C1 segment of cervical spinal cord (tissue), 14 donors: ENCODE measurements around the gene ATP6V1A.
A peak's percentile ranks its signal among the peaks of the same experiment; 100 is the strongest.

Experiments
- DNase-seq, 14 donors: peaks; one replicate each; lab custom pipeline; 2025; lab: John Stamatoyannopoulos, UW

The ATP6V1A gene

GRCh38 chr3:113745756-113746547, 883 bp upstream of the ATP6V1A start, which contains the start of gene NAA50:
Gene NAA50, minus strand, starts transcription at chr3:113746249. Its CDS starts 300 bp downstream, at chr3:113745949.
- peak; percentile 67 to 96 (median 91) for DNase-seq

GRCh38 chr3:113747283-113748046, 630 bp downstream of the ATP6V1A start:
- DNase-seq, result peak in 4 of 14 donors; percentile 32 to 53 (median 43)

- no peak for DNase-seq
Observed at GRCh38 chr3:113751141-113751540, 4.3 kb downstream of the ATP6V1A start.

GRCh38 chr3:113753376-113753985, 6.6 kb downstream of the ATP6V1A start:
- no peak for DNase-seq

- DNase-seq, result no peak
Observed at GRCh38 chr3:113754494-113755159, 7.8 kb downstream of the ATP6V1A start.

- no peak for DNase-seq
Observed at GRCh38 chr3:113758389-113759024, 11.7 kb downstream of the ATP6V1A start.

- DNase-seq, result no peak
Observed at GRCh38 chr3:113764698-113765097, 17.9 kb downstream of the ATP6V1A start.

GRCh38 chr3:113769551-113769950, 22.7 kb downstream of the ATP6V1A start:
- DNase-seq, result no peak

GRCh38 chr3:113771993-113772392, 25.2 kb downstream of the ATP6V1A start:
- no peak for DNase-seq

GRCh38 chr3:113773381-113773780, 26.5 kb downstream of the ATP6V1A start:
- DNase-seq, result no peak

GRCh38 chr3:113775516-113775915, 28.7 kb downstream of the ATP6V1A start:
- no peak for DNase-seq

- DNase-seq, result no peak
Observed at GRCh38 chr3:113776564-113776963, 29.7 kb downstream of the ATP6V1A start.

- no peak for DNase-seq
Observed at GRCh38 chr3:113783463-113783862, 36.6 kb downstream of the ATP6V1A start.

- DNase-seq, result no peak
Observed at GRCh38 chr3:113783980-113784379, 37.1 kb downstream of the ATP6V1A start.

GRCh38 chr3:113791381-113791780, 44.5 kb downstream of the ATP6V1A start:
- no peak for DNase-seq

GRCh38 chr3:113794526-113794925, 47.7 kb downstream of the ATP6V1A start:
- DNase-seq, result no peak

GRCh38 chr3:113795693-113796092, 48.9 kb downstream of the ATP6V1A start:
- no peak for DNase-seq

GRCh38 chr3:113802795-113803455, 56.1 kb downstream of the ATP6V1A start:
- DNase-seq, result no peak

- no peak for DNase-seq
Observed at GRCh38 chr3:113804661-113805060, 57.8 kb downstream of the ATP6V1A start.

GRCh38 chr3:113805249-113805648, 58.4 kb downstream of the ATP6V1A start:
- no peak for DNase-seq

- no peak for DNase-seq
Observed at GRCh38 chr3:113812854-113813253, 66.0 kb downstream of the ATP6V1A start.
